SU-DHL-6 (cell line): ENCODE data around the gene FAXDC2.

ENCODE experiments used
- EZH2phosphoT487 ChIP-seq: fragments of 200-600 bp; sonication (generic), shearing (Covaris generic); conservative IDR thresholded peaks from 2 replicates; pipeline ENCODE4 v1.6.1; 2018; ENCODE audit warnings: mild to moderate bottlenecking, antibody characterized with exemption, low read length, moderate library complexity, mixed read lengths
- TF ChIP-seq, protein P1 (sequence below): fragments of 200-600 bp; sonication (generic); IDR thresholded peaks from one replicate; pipeline ENCODE4 v1.5.1; 2017; ENCODE audit warnings: antibody characterized with exemption, mild to moderate bottlenecking, low read length, moderate library complexity; ENCODE audit not compliant: insufficient read depth, poor library complexity, severe bottlenecking

DNA sequence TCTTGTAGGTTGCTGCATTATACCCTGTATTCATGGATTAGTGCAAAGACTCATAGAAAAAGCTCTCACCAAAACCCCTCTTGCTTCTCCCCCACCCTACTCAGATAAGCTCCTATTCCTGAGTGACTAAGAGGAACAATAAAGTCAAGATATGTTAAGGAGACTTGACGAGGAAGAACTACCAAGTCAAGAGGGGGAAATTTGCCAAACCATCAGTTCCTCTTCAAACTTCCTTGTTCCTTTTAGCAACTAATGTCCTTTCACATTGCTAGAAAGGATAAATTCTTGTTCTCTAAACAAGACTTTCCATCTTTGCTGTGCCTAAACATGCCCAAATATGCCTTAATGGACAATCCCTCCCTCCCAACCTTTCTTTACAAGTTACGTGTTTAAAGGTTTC lies 35.0 kb upstream of the FAXDC2 start:
- no peak for TF ChIP-seq EZH2phosphoT487
- TF ChIP-seq, protein P1, sequence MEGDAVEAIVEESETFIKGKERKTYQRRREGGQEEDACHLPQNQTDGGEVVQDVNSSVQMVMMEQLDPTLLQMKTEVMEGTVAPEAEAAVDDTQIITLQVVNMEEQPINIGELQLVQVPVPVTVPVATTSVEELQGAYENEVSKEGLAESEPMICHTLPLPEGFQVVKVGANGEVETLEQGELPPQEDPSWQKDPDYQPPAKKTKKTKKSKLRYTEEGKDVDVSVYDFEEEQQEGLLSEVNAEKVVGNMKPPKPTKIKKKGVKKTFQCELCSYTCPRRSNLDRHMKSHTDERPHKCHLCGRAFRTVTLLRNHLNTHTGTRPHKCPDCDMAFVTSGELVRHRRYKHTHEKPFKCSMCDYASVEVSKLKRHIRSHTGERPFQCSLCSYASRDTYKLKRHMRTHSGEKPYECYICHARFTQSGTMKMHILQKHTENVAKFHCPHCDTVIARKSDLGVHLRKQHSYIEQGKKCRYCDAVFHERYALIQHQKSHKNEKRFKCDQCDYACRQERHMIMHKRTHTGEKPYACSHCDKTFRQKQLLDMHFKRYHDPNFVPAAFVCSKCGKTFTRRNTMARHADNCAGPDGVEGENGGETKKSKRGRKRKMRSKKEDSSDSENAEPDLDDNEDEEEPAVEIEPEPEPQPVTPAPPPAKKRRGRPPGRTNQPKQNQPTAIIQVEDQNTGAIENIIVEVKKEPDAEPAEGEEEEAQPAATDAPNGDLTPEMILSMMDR = no peak
